IMR-90 (cell line): Measurements from ENCODE around the gene VPS26C. TPM values are rescaled to one million over a fixed set of nuclear protein-coding genes. Genes with fewer than 3 reads are reported as not detected.

ENCODE experiments used
- ATAC-seq: fragments of 200-7000 bp; cut with Tn5 transposase; 2 replicates; pipeline ENCODE4 v1.9.1; 2020; ENCODE audit warnings: low read depth, mild to moderate bottlenecking, moderate library complexity
- BruUV-seq: library from RNA; stranded (reverse); fragments of 400-500 nt; replicated peaks from 2 replicates; lab custom pipeline; 2021; lab: Mats Ljungman, UMichigan
- CTCF ChIA-PET: fragments of 300-600 bp; formaldehyde crosslinking; extraction: SDS; loops from one replicate; lab custom pipeline; 2021; ENCODE audit warnings: antibody characterized with exemption; lab: Yijun Ruan, JAX
- POLR2A ChIA-PET: fragments of 300-600 bp; sonication (Branson Sonifier 250); formaldehyde crosslinking; loops from one replicate; lab custom pipeline; 2022; ENCODE audit warnings: antibody characterized with exemption; ENCODE audit not compliant: unreplicated experiment; lab: Charles Lee
- DNase-seq: peaks from one replicate; pipeline ENCODE4 v3.0.0; 2013
- H2AFZ ChIP-seq: replicated peaks from 2 replicates; pipeline ENCODE3; 2013; ENCODE audit warnings: low read length, mild to moderate bottlenecking; ENCODE audit not compliant: poor library complexity
- H2AK5ac ChIP-seq: 2 replicates; pipeline ENCODE4 v1.6.1; 2013; ENCODE audit warnings: low read depth, low read length, inconsistent platforms
- H2AK9ac ChIP-seq: replicated peaks from 2 replicates; pipeline ENCODE3; 2013; ENCODE audit warnings: mild to moderate bottlenecking, low read depth, low read length, moderate library complexity; ENCODE audit not compliant: poor library complexity
- H2BK120ac ChIP-seq: 2 replicates; pipeline ENCODE4 v1.6.1; 2013; ENCODE audit warnings: low read depth, low read length, inconsistent platforms
- H2BK15ac ChIP-seq: 3 replicates; pipeline ENCODE4 v1.6.1; 2013; ENCODE audit warnings: low read depth, low read length, inconsistent platforms
- H2BK20ac ChIP-seq: 2 replicates; pipeline ENCODE4 v1.6.1; 2013; ENCODE audit warnings: low read depth, mild to moderate bottlenecking, inconsistent platforms, low read length, moderate library complexity
- H2BK5ac ChIP-seq: 2 replicates; pipeline ENCODE4 v1.6.1; 2013; ENCODE audit warnings: mild to moderate bottlenecking, low read depth, low read length, inconsistent platforms; ENCODE audit not compliant: poor library complexity, severe bottlenecking
- H3K14ac ChIP-seq: replicated peaks from 2 replicates; pipeline ENCODE4 v1.6.1; 2013; ENCODE audit warnings: low read depth, low read length, inconsistent platforms
- H3K18ac ChIP-seq: 2 replicates; pipeline ENCODE4 v1.6.1; 2013; ENCODE audit warnings: low read depth, low read length, control low read depth
- H3K23ac ChIP-seq: 2 replicates; pipeline ENCODE4 v1.6.1; 2013; ENCODE audit warnings: low read depth, low read length, inconsistent platforms
- H3K27ac ChIP-seq: 2 replicates; pipeline ENCODE4 v1.5.1; 2013; ENCODE audit warnings: mild to moderate bottlenecking, control low read depth, low read length; ENCODE audit not compliant: insufficient read depth
- H3K27me3 ChIP-seq: 2 replicates; pipeline ENCODE4 v1.6.1; 2013; ENCODE audit warnings: low read length; ENCODE audit not compliant: control insufficient read depth, insufficient read depth
- H3K36me3 ChIP-seq: 2 replicates; pipeline ENCODE4 v1.6.1; 2013; ENCODE audit warnings: low read length, mixed read lengths; ENCODE audit not compliant: control insufficient read depth, insufficient read depth
- H3K4ac ChIP-seq: 2 replicates; pipeline ENCODE4 v1.6.1; 2013; ENCODE audit warnings: low read depth, low read length, inconsistent platforms
- H3K4me1 ChIP-seq: 2 replicates; pipeline ENCODE4 v1.6.1; 2013; ENCODE audit warnings: low read length, mixed read lengths; ENCODE audit not compliant: control insufficient read depth, insufficient read depth
- H3K4me2 ChIP-seq: 2 replicates; pipeline ENCODE4 v1.6.1; 2013; ENCODE audit warnings: low read depth, mild to moderate bottlenecking, control low read depth, low read length, moderate library complexity
- H3K4me3 ChIP-seq: 2 replicates; pipeline ENCODE4 v1.5.1; 2013; ENCODE audit warnings: low read depth, mild to moderate bottlenecking, control low read depth, low read length, moderate library complexity; ENCODE audit not compliant: insufficient read depth
- H3K56ac ChIP-seq: 2 replicates; pipeline ENCODE4 v1.6.1; 2013; ENCODE audit warnings: low read length, inconsistent platforms; ENCODE audit not compliant: insufficient read depth; ENCODE audit errors: extremely low read depth
- H3K79me1 ChIP-seq, 2 experiments: 2 replicates each; pipeline ENCODE4 v1.6.1; 2013; ENCODE audit warnings: low read length in 2 of 2, inconsistent platforms in 1 of 2, low read depth in 1 of 2
- H3K9ac ChIP-seq: 2 replicates; pipeline ENCODE4 v1.6.1; 2013; ENCODE audit warnings: low read depth, low read length, control low read depth
- H3K9me1 ChIP-seq: 2 replicates; pipeline ENCODE4 v1.6.1; 2013; ENCODE audit warnings: low read length, inconsistent platforms; ENCODE audit not compliant: insufficient read depth
- H3K9me3 ChIP-seq: 2 replicates; pipeline ENCODE4 v1.6.1; 2013; ENCODE audit warnings: low read length; ENCODE audit not compliant: control insufficient read depth, insufficient read depth
- H4K20me1 ChIP-seq: 2 replicates; pipeline ENCODE4 v1.6.1; 2013; ENCODE audit warnings: low read length, inconsistent platforms; ENCODE audit not compliant: insufficient read depth
- H4K5ac ChIP-seq: 2 replicates; pipeline ENCODE4 v1.6.1; 2013; ENCODE audit warnings: mild to moderate bottlenecking, low read depth, low read length, control low read depth
- H4K8ac ChIP-seq, 2 experiments: 2 replicates each; pipeline ENCODE4 v1.6.1; 2013; ENCODE audit warnings: low read depth in 2 of 2, low read length in 2 of 2, control low read depth in 1 of 2, inconsistent platforms in 1 of 2
- H4K91ac ChIP-seq: 2 replicates; pipeline ENCODE4 v1.6.1; 2013; ENCODE audit warnings: low read depth, low read length, inconsistent platforms; ENCODE audit not compliant: insufficient read depth
- CEBPB ChIP-seq: IDR thresholded peaks from 2 replicates; pipeline ENCODE4 v1.6.1; 2012; ENCODE audit warnings: low read depth, low read length, improper control_type of control experiment
- CHD1 ChIP-seq: IDR thresholded peaks from 2 replicates; pipeline ENCODE4 v1.6.1; 2012; ENCODE audit warnings: low read depth, low read length, improper control_type of control experiment
- CTCF ChIP-seq: conservative IDR thresholded peaks from 2 replicates; pipeline ENCODE4 v1.5.1; 2012; ENCODE audit warnings: mild to moderate bottlenecking, low read depth, low read length, improper control_type of control experiment
- ELK1 ChIP-seq: fragments of 150-350 bp; IDR thresholded peaks from 2 replicates; pipeline ENCODE4 v1.6.1; 2016; ENCODE audit warnings: low read depth, mild to moderate bottlenecking, low read length, moderate library complexity, borderline replicate concordance
- FOS ChIP-seq: fragments of 150-350 bp; IDR thresholded peaks from 2 replicates; pipeline ENCODE4 v1.6.1; 2016; ENCODE audit warnings: low read depth, low read length
- MAFK ChIP-seq: IDR thresholded peaks from 2 replicates; pipeline ENCODE4 v1.6.1; 2012; ENCODE audit warnings: low read depth, low read length, improper control_type of control experiment
- MAZ ChIP-seq: IDR thresholded peaks from 2 replicates; pipeline ENCODE4 v1.6.1; 2012; ENCODE audit warnings: low read depth, mild to moderate bottlenecking, low read length, improper control_type of control experiment, moderate library complexity, borderline replicate concordance
- MXI1 ChIP-seq: IDR thresholded peaks from 2 replicates; pipeline ENCODE4 v1.6.1; 2012; ENCODE audit warnings: low read depth, mild to moderate bottlenecking, low read length, moderate library complexity, borderline replicate concordance
- NFE2L2 ChIP-seq: fragments of 150-350 bp; IDR thresholded peaks from 2 replicates; pipeline ENCODE4 v1.6.1; 2016; ENCODE audit warnings: low read depth, mild to moderate bottlenecking, low read length
- POLR2A ChIP-seq: IDR thresholded peaks from 2 replicates; pipeline ENCODE4 v1.6.1; 2012; ENCODE audit warnings: mild to moderate bottlenecking, low read depth, low read length
- RAD21 ChIP-seq: IDR thresholded peaks from 2 replicates; pipeline ENCODE4 v1.6.1; 2012; ENCODE audit warnings: low read length, improper control_type of control experiment
- RCOR1 ChIP-seq: IDR thresholded peaks from 2 replicates; pipeline ENCODE4 v1.6.1; 2012; ENCODE audit warnings: mild to moderate bottlenecking, low read length, improper control_type of control experiment; ENCODE audit not compliant: insufficient replicate concordance
- RFX5 ChIP-seq: IDR thresholded peaks from 2 replicates; pipeline ENCODE4 v1.8.0; 2012; ENCODE audit warnings: low read depth, mild to moderate bottlenecking, low read length, moderate library complexity
- SMC3 ChIP-seq: fragments of 150-350 bp; IDR thresholded peaks from 2 replicates; pipeline ENCODE4 v1.6.1; 2016; ENCODE audit warnings: low read depth, mild to moderate bottlenecking, antibody characterized with exemption, low read length, moderate library complexity
- USF2 ChIP-seq: fragments of 150-350 bp; IDR thresholded peaks from 2 replicates; pipeline ENCODE4 v1.6.1; 2017; ENCODE audit warnings: mild to moderate bottlenecking, antibody characterized with exemption, low read length, low read depth
- WGBS, 2 experiments: methylation state at CpG; one replicate each; pipeline versions ENCODE4 v1.1.5 to v1.1.7; 2013; ENCODE audit warnings: missing lambda C conversion rate in 2 of 2; ENCODE audit not compliant: insufficient read length in 1 of 2; ENCODE audit errors: extremely low coverage in 2 of 2; 5-methylcytosine and 5-hydroxymethylcytosine counted together
- dilution Hi-C: fragments of 300-500 bp; cut with HindIII; formaldehyde crosslinking; loops from one replicate; pipeline ENCODE4 v1.14.3; 2018; ENCODE audit warnings: low sequenced_read_pairs; ENCODE audit not compliant: unreplicated experiment
- in situ Hi-C: fragments of 300-500 bp; cut with MboI; formaldehyde crosslinking; loops from 3 replicates; pipeline ENCODE4 v1.14.3; 2019; ENCODE audit warnings: low sequenced_read_pairs, inconsistent platforms, mixed read lengths
- intact Hi-C: fragments of 100-400 bp; cut with micrococcal nuclease; formaldehyde crosslinking; loops from 2 replicates; pipeline ENCODE4 v1.10.0; 2022
- polyA plus RNA-seq, 3 experiments: library from polyadenylated mRNA; depleted of rRNA; stranded (reverse); fragments of >200 nt; gene quantifications; 2 replicates each; pipeline ENCODE4 v1.2.3, GENCODE V29; 2012; ENCODE audit warnings: low replicate concordance in 1 of 3
- total RNA-seq: library from RNA; depleted of rRNA; stranded (reverse); fragments of >200 nt; gene quantifications from 2 replicates; pipeline ENCODE4 v1.2.3, GENCODE V29; 2012

The VPS26C gene
- total and polyA plus RNA-seq, 2 of the 4 experiments (the other 2 are of a cell fraction): 30.0 to 36.6 TPM

- WGBS, 2 experiments: 97% methylated on average over 8 of the region's 9 CpGs; no CpG with 5 or more reads in 1 of the 2 experiments
- no peak for ATAC-seq
- H4K20me1 ChIP-seq: no peaks in the 10 kb centered on the region
- H2BK120ac ChIP-seq: no peak overlapping the region
- H3K9me3 ChIP-seq: no peaks in the 10 kb centered on the region
- no peak overlapping the region for H2BK5ac ChIP-seq
- in situ Hi-C loops (no loop called here), dilution Hi-C loops (no loop called here), intact Hi-C loops (no loop called here)
- no peak overlapping the region for H2AK5ac ChIP-seq
- H3K27ac ChIP-seq: no peak overlapping the region
- no peak overlapping the region for H3K9ac ChIP-seq
- H3K9me1 ChIP-seq: peaks cover 4% of the 10 kb centered on the region; the same call in 1 of the 2 replicates
- H2BK20ac ChIP-seq: no peak overlapping the region
- no peak overlapping the region for H4K8ac ChIP-seq
- H2AFZ ChIP-seq: no peak overlapping the region
- no peak overlapping the region for H2BK15ac ChIP-seq
- DNase-seq: no peak
- H3K4me1 ChIP-seq: no peaks in the 10 kb centered on the region
- H3K79me1 ChIP-seq: peaks cover 11 to 24% of the 10 kb centered on the region in 2 experiments; a peak in 3 of 4 replicates
- no peak overlapping the region for H3K4me2 ChIP-seq
- no peak overlapping the region for H4K91ac ChIP-seq
- H3K18ac ChIP-seq: no peak overlapping the region
- BruUV-seq: no TSS peak
- ChIA-PET POLR2A (no interaction called here), CTCF (no interaction called here)
- H3K4me3 ChIP-seq: no peak overlapping the region
- no peak overlapping the region for H3K14ac ChIP-seq
- no peak overlapping the region for H3K56ac ChIP-seq
- H3K23ac ChIP-seq: no peak overlapping the region
- TF ChIP-seq RAD21 (no peak), CEBPB (no peak), CHD1 (no peak), MAFK (no peak), MXI1 (no peak), RCOR1 (no peak), CTCF (no peak), USF2 (no peak), RFX5 (no peak), NFE2L2 (no peak), SMC3 (no peak), FOS (no peak), POLR2A (no peak), ELK1 (no peak), MAZ (no peak)
- H3K4ac ChIP-seq: no peak overlapping the region
- no peak overlapping the region for H4K5ac ChIP-seq
- H3K27me3 ChIP-seq: no peaks in the 10 kb centered on the region
- no peak overlapping the region for H2AK9ac ChIP-seq
- peaks cover 51% of the 10 kb centered on the region for H3K36me3 ChIP-seq
Observed at GRCh38 chr21:37233551-37234146, 33.5 kb downstream of the VPS26C start.
